Mesenchymal stem cell (in vitro differentiated cells and primary cell): ENCODE data around the gene EXD3.

Experiments used
- DNase-seq: peaks from one replicate; pipeline ENCODE4 v3.0.0-alpha.2; 2013
- H2AFZ ChIP-seq: one replicate; pipeline ENCODE4 v1.6.1; 2013; ENCODE audit warnings: low read depth, mild to moderate bottlenecking, control low read depth, inconsistent platforms, low read length, moderate library complexity
- H2AK5ac ChIP-seq: 2 replicates; pipeline ENCODE4 v1.6.1; 2013; ENCODE audit warnings: low read length, moderate library complexity, mild to moderate bottlenecking, inconsistent platforms; ENCODE audit not compliant: severe bottlenecking
- H2BK120ac ChIP-seq: one replicate; pipeline ENCODE4 v1.6.1; 2013; ENCODE audit warnings: low read depth, mild to moderate bottlenecking, inconsistent platforms, low read length, moderate library complexity
- H2BK12ac ChIP-seq, 2 experiments: one replicate each; pipeline ENCODE4 v1.6.1; 2013; ENCODE audit warnings: inconsistent platforms in 2 of 2, low read length in 2 of 2, mild to moderate bottlenecking in 2 of 2, moderate library complexity in 2 of 2, control low read depth in 1 of 2
- H2BK15ac ChIP-seq: one replicate; pipeline ENCODE4 v1.6.1; 2013; ENCODE audit warnings: mild to moderate bottlenecking, low read depth, inconsistent platforms; ENCODE audit not compliant: poor library complexity, severe bottlenecking
- H2BK5ac ChIP-seq: 2 replicates; pipeline ENCODE4 v1.6.1; 2013; ENCODE audit warnings: low read depth, mild to moderate bottlenecking, low read length, control low read depth, inconsistent platforms; ENCODE audit not compliant: poor library complexity, severe bottlenecking
- H3K14ac ChIP-seq, 2 experiments: one replicate each; pipeline ENCODE4 v1.6.1; 2013; ENCODE audit warnings: inconsistent platforms in 2 of 2, low read length in 2 of 2, control low read depth in 1 of 2, mild to moderate bottlenecking in 1 of 2, moderate library complexity in 1 of 2
- H3K18ac ChIP-seq, 2 experiments: one replicate each; pipeline ENCODE4 v1.6.1; 2013; ENCODE audit warnings: inconsistent platforms in 2 of 2, low read length in 2 of 2, control low read depth in 1 of 2, low read depth in 1 of 2, mild to moderate bottlenecking in 1 of 2
- H3K23ac ChIP-seq, 2 experiments: one replicate each; pipeline ENCODE4 v1.6.1; 2013; ENCODE audit warnings: inconsistent platforms in 2 of 2, low read length in 2 of 2, mild to moderate bottlenecking in 2 of 2, moderate library complexity in 2 of 2, control low read depth in 1 of 2
- H3K27ac ChIP-seq: 2 replicates; pipeline ENCODE4 v1.5.1; 2013; ENCODE audit warnings: mild to moderate bottlenecking, moderate library complexity, low read length, control low read depth, inconsistent platforms; ENCODE audit not compliant: poor library complexity, severe bottlenecking
- H3K27me3 ChIP-seq, 2 experiments: 2 replicates each; pipeline versions ENCODE4 v1.6.1 to v1.7.0; 2013; ENCODE audit warnings: low read length in 2 of 2, mild to moderate bottlenecking in 2 of 2, moderate library complexity in 2 of 2, control low read depth in 1 of 2, inconsistent platforms in 1 of 2; ENCODE audit not compliant: control insufficient read depth in 1 of 2, insufficient read depth in 1 of 2
- H3K36me3 ChIP-seq, 2 experiments: 2 replicates each; pipeline versions ENCODE4 v1.6.1 to v1.7.0; 2013; ENCODE audit warnings: low read length in 2 of 2, control low read depth in 1 of 2, inconsistent platforms in 1 of 2, low read depth in 1 of 2, mild to moderate bottlenecking in 1 of 2; ENCODE audit not compliant: insufficient read depth in 2 of 2, control insufficient read depth in 1 of 2
- H3K4ac ChIP-seq, 2 experiments: one replicate each; pipeline ENCODE4 v1.6.1; 2013; ENCODE audit warnings: inconsistent platforms in 2 of 2, low read length in 2 of 2, mild to moderate bottlenecking in 2 of 2, moderate library complexity in 2 of 2, control low read depth in 1 of 2, low read depth in 1 of 2
- H3K4me1 ChIP-seq: 2 replicates; pipeline ENCODE4 v1.6.1; 2013; ENCODE audit warnings: low read depth, low read length, control low read depth; ENCODE audit not compliant: control insufficient read depth, insufficient read depth
- H3K4me2 ChIP-seq: 2 replicates; pipeline ENCODE4 v1.6.1; 2013; ENCODE audit warnings: low read length, mild to moderate bottlenecking, inconsistent platforms; ENCODE audit not compliant: poor library complexity, severe bottlenecking
- H3K4me3 ChIP-seq, 2 experiments: 2 replicates each; pipeline versions ENCODE4 v1.5.1 to v1.7.0; 2013; ENCODE audit warnings: low read length in 2 of 2, mild to moderate bottlenecking in 2 of 2, control low read depth in 1 of 2, low read depth in 1 of 2; ENCODE audit not compliant: insufficient read depth in 1 of 2
- H3K79me1 ChIP-seq: replicated peaks from 2 replicates; pipeline ENCODE4 v1.6.1; 2013; ENCODE audit warnings: mild to moderate bottlenecking, control low read depth, low read length, inconsistent platforms; ENCODE audit not compliant: poor library complexity, severe bottlenecking
- H3K9ac ChIP-seq: 2 replicates; pipeline ENCODE4 v1.7.0; 2013; ENCODE audit warnings: mild to moderate bottlenecking, low read length, moderate library complexity
- H3K9me3 ChIP-seq: 2 replicates; pipeline ENCODE4 v1.7.0; 2013; ENCODE audit warnings: mild to moderate bottlenecking, low read length; ENCODE audit not compliant: control insufficient read depth
- H4K8ac ChIP-seq: one replicate; pipeline ENCODE4 v1.6.1; 2013; ENCODE audit warnings: inconsistent platforms, mild to moderate bottlenecking, low read length, moderate library complexity
- H4K91ac ChIP-seq: one replicate; pipeline ENCODE4 v1.6.1; 2013; ENCODE audit warnings: mild to moderate bottlenecking, low read length, inconsistent platforms
- WGBS: methylation state at CpG from one replicate; pipeline ENCODE4 v1.1.7; 2013; ENCODE audit warnings: mixed read lengths; 5-methylcytosine and 5-hydroxymethylcytosine counted together

EXD3 gene

GRCh38 chr9:137311171-137311985 is 111.6 kb downstream of the EXD3 start:
- no peak overlapping the region for H3K23ac ChIP-seq
- H3K4me3 ChIP-seq: no peak overlapping the region
- no peak overlapping the region for H2BK120ac ChIP-seq
- H3K79me1 ChIP-seq: no peaks in the 10 kb centered on the region
- H3K18ac ChIP-seq: no peak overlapping the region
- 80% methylated on average over 26 of the region's 27 CpGs for WGBS
- H2BK5ac ChIP-seq: no peak overlapping the region
- H3K36me3 ChIP-seq: no peaks in the 10 kb centered on the region
- H2BK15ac ChIP-seq: peak overlapping the region; percentile 40
- DNase-seq: no peak
- H4K91ac ChIP-seq: peak overlapping the region; percentile 25
- H3K9ac ChIP-seq: no peak overlapping the region
- H3K14ac ChIP-seq: no peak overlapping the region
- H3K27me3 ChIP-seq: peaks cover 4 to 66% of the 10 kb centered on the region in 2 experiments
- no peak overlapping the region for H3K4ac ChIP-seq
- H2AK5ac ChIP-seq: no peak overlapping the region
- H2AFZ ChIP-seq: no peak overlapping the region
- no peak overlapping the region for H3K4me2 ChIP-seq
- H3K9me3 ChIP-seq: no peaks in the 10 kb centered on the region
- peaks cover 15% of the 10 kb centered on the region for H3K4me1 ChIP-seq
- no peak overlapping the region for H2BK12ac ChIP-seq
- no peak overlapping the region for H4K8ac ChIP-seq
- no peak overlapping the region for H3K27ac ChIP-seq

DNA sequence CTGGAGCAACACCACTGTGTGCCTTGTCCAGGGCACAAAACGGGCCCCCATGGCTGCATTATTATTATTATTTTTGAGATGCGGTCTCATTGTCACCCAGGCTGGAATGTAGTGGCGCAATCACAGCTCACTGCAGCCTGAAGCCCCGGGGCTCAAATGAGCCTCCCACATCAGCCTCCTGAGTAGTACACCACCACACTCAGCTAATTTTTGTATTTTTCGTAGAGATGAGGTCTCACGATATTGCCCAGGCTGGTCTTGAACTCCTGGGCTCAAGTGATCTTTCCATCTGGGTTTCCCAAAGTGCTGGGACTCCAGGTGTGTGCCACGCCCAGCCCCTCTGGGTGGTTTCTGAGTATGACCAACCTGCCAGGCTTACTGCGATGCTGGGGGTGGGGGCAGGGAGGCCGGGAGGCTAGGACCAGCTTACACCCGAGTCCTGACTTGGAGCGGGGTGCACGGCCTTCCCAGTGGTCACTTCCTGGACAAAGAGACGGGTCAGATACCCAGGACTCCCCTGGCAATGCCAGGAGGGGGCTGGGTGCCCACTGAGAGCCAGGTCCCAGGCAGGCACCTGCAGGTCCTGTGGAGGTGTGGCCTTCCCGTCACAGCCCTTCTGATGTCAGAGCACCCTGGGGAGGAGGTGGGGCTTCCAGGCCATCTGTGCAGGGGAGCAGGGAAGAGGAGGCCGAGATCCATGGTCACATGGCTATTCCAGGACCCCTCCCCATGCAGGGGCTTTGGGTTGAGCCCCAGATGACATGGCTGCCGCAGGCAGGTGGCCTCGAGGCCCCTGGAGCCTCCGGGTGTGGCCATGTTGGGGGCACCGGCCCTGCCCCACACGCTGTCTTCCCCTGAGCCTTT is 112.5 kb downstream of the EXD3 start:
- Histone ChIP-seq H2BK5ac (no peak overlapping the region), H3K4ac (no peak overlapping the region), H3K4me1 (peaks cover 9% of the 10 kb centered on the region), H3K4me2 (no peak overlapping the region), H4K8ac (no peak overlapping the region), H4K91ac (no peak overlapping the region), H3K23ac (no peak overlapping the region), H3K27me3 (peaks cover 4 to 73% of the 10 kb centered on the region in 2 experiments), H3K79me1 (no peaks in the 10 kb centered on the region), H3K18ac (no peak overlapping the region), H2AK5ac (no peak overlapping the region), H2BK120ac (no peak overlapping the region), H3K4me3 (no peak overlapping the region), H3K9me3 (no peaks in the 10 kb centered on the region), H3K36me3 (no peaks in the 10 kb centered on the region), H3K14ac (no peak overlapping the region), H3K9ac (no peak overlapping the region), H2BK15ac (no peak overlapping the region), H2BK12ac (no peak overlapping the region), H2AFZ (no peak overlapping the region), H3K27ac (no peak overlapping the region)
- DNase-seq: no peak
- 86% methylated on average over 20 of the region's 20 CpGs for WGBS

GRCh38 chr9:137309368-137310188 is 113.4 kb downstream of the EXD3 start:
- H3K14ac ChIP-seq: no peak overlapping the region
- H3K27me3 ChIP-seq: peaks cover 4 to 73% of the 10 kb centered on the region in 2 experiments
- no peaks in the 10 kb centered on the region for H3K36me3 ChIP-seq
- H3K4ac ChIP-seq: no peak overlapping the region
- no peak for DNase-seq
- no peak overlapping the region for H3K4me3 ChIP-seq
- no peak overlapping the region for H4K8ac ChIP-seq
- peaks cover 12% of the 10 kb centered on the region for H3K4me1 ChIP-seq
- no peak overlapping the region for H2BK5ac ChIP-seq
- H2AFZ ChIP-seq: no peak overlapping the region
- no peak overlapping the region for H2BK120ac ChIP-seq
- H2BK12ac ChIP-seq: no peak overlapping the region
- no peaks in the 10 kb centered on the region for H3K79me1 ChIP-seq
- no peak overlapping the region for H3K9ac ChIP-seq
- H3K9me3 ChIP-seq: no peaks in the 10 kb centered on the region
- H3K18ac ChIP-seq: no peak overlapping the region
- 86% methylated on average over 15 of the region's 15 CpGs for WGBS
- no peak overlapping the region for H3K27ac ChIP-seq
- H2AK5ac ChIP-seq: no peak overlapping the region
- H3K23ac ChIP-seq: no peak overlapping the region
- no peak overlapping the region for H2BK15ac ChIP-seq
- H3K4me2 ChIP-seq: no peak overlapping the region
- peak overlapping the region; percentile 40 for H4K91ac ChIP-seq
